DMS79 (cell line): ENCODE data around the gene ZCCHC9.

ENCODE experiments used
- DNase-seq: peaks from one replicate; lab custom pipeline; 2025; lab: John Stamatoyannopoulos, UW

ZCCHC9 gene

GRCh38 chr5:81355291-81356251 lies 54.2 kb downstream of the ZCCHC9 start:
- DNase-seq, result no peak

GRCh38 chr5:81359108-81359507 lies 57.7 kb downstream of the ZCCHC9 start:
- DNase-seq, result no peak

DNA sequence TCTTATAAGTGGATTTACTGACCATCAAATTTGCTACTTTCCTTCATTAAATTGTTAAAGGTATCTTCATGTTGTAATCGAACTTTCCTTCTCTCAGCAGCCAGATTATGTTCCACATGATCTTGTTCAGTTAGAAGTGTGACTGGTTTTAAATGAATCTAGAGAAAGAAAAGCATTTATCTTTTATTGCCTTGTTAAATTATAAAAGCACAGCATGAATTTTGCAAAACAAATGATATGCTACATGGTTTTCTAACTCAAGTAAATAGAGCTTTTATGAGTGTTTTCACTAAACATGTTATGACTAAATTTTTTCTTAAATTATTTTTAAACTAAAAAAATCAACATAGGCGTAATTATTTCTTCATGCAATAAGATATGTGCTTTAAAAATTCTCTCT lies 58.5 kb downstream of the ZCCHC9 start:
- DNase-seq, result no peak

- no peak for DNase-seq
These were observed 59.3 kb downstream of the ZCCHC9 start for GRCh38 chr5:81360640-81361039.

- DNase-seq, result no peak
These were observed 60.2 kb downstream of the ZCCHC9 start for GRCh38 chr5:81361600-81361999.
